GM12878 (cell line): ENCODE results near the gene CALR.

Experiments
- BCL3 ChIP-seq: IDR thresholded peaks from 2 replicates; pipeline ENCODE4 v1.6.1; 2011; ENCODE audit warnings: borderline replicate concordance, low read depth, mild to moderate bottlenecking, moderate library complexity, low read length; ENCODE audit not compliant: insufficient read depth, poor library complexity, severe bottlenecking
- CHD4 ChIP-seq: fragments of 200-600 bp; sonication (generic); IDR thresholded peaks from 2 replicates; pipeline ENCODE4 v1.6.1; 2016; ENCODE audit warnings: mild to moderate bottlenecking
- CTCF ChIP-seq, 3 experiments: IDR thresholded peaks in 2 of 3; conservative IDR thresholded peaks in 1 of 3; 2 replicates each; pipeline ENCODE4 v1.5.1; 2011; ENCODE audit warnings: low read depth in 3 of 3, low read length in 3 of 3, mild to moderate bottlenecking in 3 of 3, control low read depth in 2 of 3, moderate library complexity in 2 of 3, inconsistent platforms in 1 of 3, mixed read lengths in 1 of 3; ENCODE audit not compliant: control insufficient read depth in 2 of 3, insufficient read depth in 1 of 3; ENCODE audit errors: extremely low read depth in 1 of 3
- WRNIP1 ChIP-seq: IDR thresholded peaks from 2 replicates; pipeline ENCODE4 v1.6.1; 2011; ENCODE audit warnings: low read depth, low read length, improper control_type of control experiment, borderline replicate concordance

GRCh38 chr19:12974301-12975220 lies 36.2 kb downstream of the CALR start:
- TF ChIP-seq CTCF (IDR thresholded peaks at IDR 0.05 in 2 of 3, conservative IDR thresholded peaks at IDR 0.05 in 1 of 3; ENCODE audit: control insufficient read depth in 2 of 3, extremely low read depth in 1 of 3, insufficient read depth in 1 of 3, low read depth in 3 of 3, low read length in 3 of 3) (no peak), WRNIP1 (no peak), BCL3 (no peak), CHD4 (no peak)
